PC-9 (cell line): ENCODE data around the gene HMX1. TPM values are rescaled to one million over a fixed set of nuclear protein-coding genes. Genes with fewer than 3 reads are reported as not detected.

Experiments
- BruUV-seq: library from RNA; stranded (reverse); fragments of 400-500 nt; replicated peaks from 2 replicates; lab custom pipeline; 2021; lab: Mats Ljungman, UMichigan
- CTCF ChIA-PET: fragments of 300-600 bp; sonication (Branson Sonifier 250); formaldehyde crosslinking; loops from one replicate; lab custom pipeline; 2022; ENCODE audit warnings: antibody characterized with exemption; lab: Charles Lee
- POLR2A ChIA-PET: fragments of 300-600 bp; sonication (Branson Sonifier 250); formaldehyde crosslinking; loops from one replicate; lab custom pipeline; 2022; ENCODE audit warnings: antibody characterized with exemption; ENCODE audit not compliant: unreplicated experiment; lab: Charles Lee
- DNase-seq, 2 experiments: peaks; one replicate each; pipeline versions ENCODE4 v3.0.0 to v3.0.0-alpha.2; 2015 to 2022; ENCODE audit warnings: mixed read lengths in 1 of 2
- H2AFZ ChIP-seq: fragments of 200-600 bp; sonication (generic); 2 replicates; pipeline ENCODE4 v1.8.1; 2017; ENCODE audit warnings: antibody characterized with exemption
- H3F3A ChIP-seq: fragments of 200-600 bp; sonication (generic); 2 replicates; pipeline ENCODE4 v1.8.1; 2017; ENCODE audit warnings: antibody characterized with exemption, mild to moderate bottlenecking, low read depth; ENCODE audit not compliant: insufficient read depth
- H3K27ac ChIP-seq: fragments of 200-600 bp; sonication (generic); 2 replicates; pipeline ENCODE4 v1.6.1; 2016; ENCODE audit warnings: mixed run types
- H3K27me3 ChIP-seq: fragments of 200-600 bp; sonication (generic); 2 replicates; pipeline ENCODE4 v1.6.1; 2016; ENCODE audit warnings: low read depth, mixed run types; ENCODE audit not compliant: insufficient read depth
- H3K36me3 ChIP-seq: fragments of 200-600 bp; sonication (generic); 2 replicates; pipeline ENCODE4 v1.6.1; 2016; ENCODE audit warnings: low read depth, mixed run types
- H3K4me1 ChIP-seq: fragments of 200-600 bp; sonication (generic); replicated peaks from 2 replicates; pipeline ENCODE4 v1.6.1; 2016; ENCODE audit warnings: mixed run types; ENCODE audit not compliant: insufficient read depth
- H3K4me2 ChIP-seq: fragments of 200-600 bp; sonication (generic); 2 replicates; pipeline ENCODE4 v1.6.1; 2017; ENCODE audit warnings: mixed run types
- H3K4me3 ChIP-seq: fragments of 200-600 bp; sonication (generic); 2 replicates; pipeline ENCODE4 v1.6.1; 2016; ENCODE audit warnings: mixed run types
- H3K79me2 ChIP-seq: fragments of 200-600 bp; sonication (generic); 2 replicates; pipeline ENCODE4 v1.6.1; 2017; ENCODE audit warnings: low read depth, mixed run types
- H3K9me2 ChIP-seq: fragments of 200-600 bp; sonication (generic); 2 replicates; pipeline ENCODE4 v1.8.1; 2017; ENCODE audit warnings: mild to moderate bottlenecking; ENCODE audit not compliant: insufficient read depth
- H3K9me3 ChIP-seq: fragments of 200-600 bp; sonication (generic); 2 replicates; pipeline ENCODE4 v1.8.1; 2016; ENCODE audit warnings: low read depth; ENCODE audit not compliant: insufficient read depth
- H4K20me1 ChIP-seq: fragments of 200-600 bp; sonication (generic); 2 replicates; pipeline ENCODE4 v1.8.1; 2017; ENCODE audit not compliant: insufficient read depth
- CTCF ChIP-seq: fragments of 200-600 bp; sonication (generic); conservative IDR thresholded peaks from 2 replicates; pipeline ENCODE4 v1.6.1; 2017; ENCODE audit warnings: mixed run types, antibody characterized with exemption, mild to moderate bottlenecking, moderate library complexity
- EZH2 ChIP-seq: fragments of 200-600 bp; sonication (generic); IDR thresholded peaks from 2 replicates; pipeline ENCODE4 v1.8.0; 2017; ENCODE audit warnings: antibody characterized with exemption, low read depth
- intact Hi-C: fragments of 100-400 bp; cut with micrococcal nuclease; formaldehyde crosslinking; loops from one replicate; pipeline ENCODE4 v1.10.0; 2022; ENCODE audit not compliant: unreplicated experiment
- total RNA-seq: library from RNA; stranded (reverse); gene quantifications from 2 replicates; pipeline ENCODE4 v1.2.3, GENCODE V29; 2021

HMX1 gene
- total RNA-seq, 1 experiment from 2014 or later, result not detected

- ChIA-PET CTCF (no interaction called here), POLR2A (no interaction called here)
- no peak overlapping the region for H3K27ac ChIP-seq
- no peak overlapping the region for H2AFZ ChIP-seq
- no peaks in the 10 kb centered on the region for H3K36me3 ChIP-seq
- no peaks in the 10 kb centered on the region for H3K9me3 ChIP-seq
- H3F3A ChIP-seq, result no peaks in the 10 kb centered on the region
- no peaks in the 10 kb centered on the region for H4K20me1 ChIP-seq
- peaks cover 63% of the 10 kb centered on the region for H3K27me3 ChIP-seq
- H3K9me2 ChIP-seq, result no peaks in the 10 kb centered on the region
- H3K79me2 ChIP-seq, result no peaks in the 10 kb centered on the region
- H3K4me3 ChIP-seq, result no peak overlapping the region
- TF ChIP-seq CTCF (no peak), EZH2 (no peak)
- H3K4me1 ChIP-seq, result no peaks in the 10 kb centered on the region
- intact Hi-C loops, result no loop called here
- no peak overlapping the region for H3K4me2 ChIP-seq
- no TSS peak for BruUV-seq
- no peak for DNase-seq
Observed at GRCh38 chr4:8914461-8915171, 43.0 kb upstream of the HMX1 start.

GRCh38 chr4:8913858-8914460 lies 42.3 kb upstream of the HMX1 start:
- Histone ChIP-seq H3K9me3 (no peaks in the 10 kb centered on the region), H3K4me2 (no peak overlapping the region), H2AFZ (no peak overlapping the region), H3K4me3 (no peak overlapping the region), H3K9me2 (no peaks in the 10 kb centered on the region), H4K20me1 (no peaks in the 10 kb centered on the region), H3K4me1 (no peaks in the 10 kb centered on the region), H3F3A (no peaks in the 10 kb centered on the region), H3K27me3 (peaks cover 63% of the 10 kb centered on the region), H3K36me3 (no peaks in the 10 kb centered on the region), H3K79me2 (no peaks in the 10 kb centered on the region), H3K27ac (no peak overlapping the region)
- no TSS peak for BruUV-seq
- ChIA-PET CTCF (no interaction called here), POLR2A (no interaction called here)
- TF ChIP-seq EZH2 (no peak), CTCF (no peak)
- intact Hi-C loops, result no loop called here
- no peak for DNase-seq

GRCh38 chr4:8913121-8913857 lies 41.6 kb upstream of the HMX1 start:
- no peak overlapping the region for H3K4me3 ChIP-seq
- CTCF ChIA-PET, result no interaction called here
- H3K9me3 ChIP-seq, result no peaks in the 10 kb centered on the region
- no peak overlapping the region for H3K4me2 ChIP-seq
- peaks cover 69% of the 10 kb centered on the region for H3K27me3 ChIP-seq
- BruUV-seq, result no TSS peak
- TF ChIP-seq EZH2, result no peak
- TF ChIP-seq CTCF, result no peak
- H3K36me3 ChIP-seq, result no peaks in the 10 kb centered on the region
- DNase-seq, result no peak
- intact Hi-C loops, result no loop called here
- H3K4me1 ChIP-seq, result no peaks in the 10 kb centered on the region
- H3K79me2 ChIP-seq, result no peaks in the 10 kb centered on the region
- H2AFZ ChIP-seq, result no peak overlapping the region
- H3K27ac ChIP-seq, result no peak overlapping the region
- H3K9me2 ChIP-seq, result no peaks in the 10 kb centered on the region
- no peaks in the 10 kb centered on the region for H3F3A ChIP-seq
- no peaks in the 10 kb centered on the region for H4K20me1 ChIP-seq
- POLR2A ChIA-PET, result no interaction called here
